Fibroblast of mammary gland (primary cell): ENCODE data around the gene EFNA3.
"Not testable (repeated sequence)": the region's sequence is repeated elsewhere in the genome, so short reads cannot be mapped to it uniquely, and the experiment has no call there.

Source experiments
- DNase-seq: peaks from one replicate; pipeline ENCODE4 v3.0.0-alpha.2; 2010; ENCODE audit warnings: low read depth
- H3K4me3 ChIP-seq: 2 replicates; pipeline ENCODE4 v1.5.1; 2011; ENCODE audit warnings: low read depth, mild to moderate bottlenecking, low read length, moderate library complexity; ENCODE audit not compliant: control insufficient read depth
- TF ChIP-seq, protein P1 (sequence below): conservative IDR thresholded peaks from 2 replicates; pipeline ENCODE4 v1.5.1; 2011; ENCODE audit warnings: low read depth, low read length, inconsistent platforms; ENCODE audit not compliant: control insufficient read depth, insufficient read depth

The EFNA3 gene

DNA sequence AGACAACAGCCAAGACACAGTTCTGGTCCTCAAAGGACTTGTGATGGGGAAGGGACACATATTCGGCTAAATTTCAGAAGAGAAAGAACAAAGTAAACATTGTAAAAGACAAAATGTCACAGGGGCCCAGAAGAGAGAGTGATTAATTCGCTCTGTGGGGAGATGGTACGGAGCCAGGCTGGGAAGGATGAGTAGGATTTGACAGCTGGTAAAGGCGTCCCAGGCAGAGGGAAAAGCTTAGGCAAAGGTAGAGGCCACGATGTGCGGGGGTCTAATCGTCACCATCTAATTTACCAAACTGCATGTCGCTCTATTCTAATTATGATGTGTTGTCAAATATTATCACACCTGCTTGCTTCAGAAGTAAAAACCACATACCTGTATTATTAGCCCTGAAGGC, 31.7 kb downstream of the EFNA3 start:
- DNase-seq = no peak
- no peak overlapping the region for H3K4me3 ChIP-seq
- TF ChIP-seq, protein P1, sequence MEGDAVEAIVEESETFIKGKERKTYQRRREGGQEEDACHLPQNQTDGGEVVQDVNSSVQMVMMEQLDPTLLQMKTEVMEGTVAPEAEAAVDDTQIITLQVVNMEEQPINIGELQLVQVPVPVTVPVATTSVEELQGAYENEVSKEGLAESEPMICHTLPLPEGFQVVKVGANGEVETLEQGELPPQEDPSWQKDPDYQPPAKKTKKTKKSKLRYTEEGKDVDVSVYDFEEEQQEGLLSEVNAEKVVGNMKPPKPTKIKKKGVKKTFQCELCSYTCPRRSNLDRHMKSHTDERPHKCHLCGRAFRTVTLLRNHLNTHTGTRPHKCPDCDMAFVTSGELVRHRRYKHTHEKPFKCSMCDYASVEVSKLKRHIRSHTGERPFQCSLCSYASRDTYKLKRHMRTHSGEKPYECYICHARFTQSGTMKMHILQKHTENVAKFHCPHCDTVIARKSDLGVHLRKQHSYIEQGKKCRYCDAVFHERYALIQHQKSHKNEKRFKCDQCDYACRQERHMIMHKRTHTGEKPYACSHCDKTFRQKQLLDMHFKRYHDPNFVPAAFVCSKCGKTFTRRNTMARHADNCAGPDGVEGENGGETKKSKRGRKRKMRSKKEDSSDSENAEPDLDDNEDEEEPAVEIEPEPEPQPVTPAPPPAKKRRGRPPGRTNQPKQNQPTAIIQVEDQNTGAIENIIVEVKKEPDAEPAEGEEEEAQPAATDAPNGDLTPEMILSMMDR = no peak

DNA sequence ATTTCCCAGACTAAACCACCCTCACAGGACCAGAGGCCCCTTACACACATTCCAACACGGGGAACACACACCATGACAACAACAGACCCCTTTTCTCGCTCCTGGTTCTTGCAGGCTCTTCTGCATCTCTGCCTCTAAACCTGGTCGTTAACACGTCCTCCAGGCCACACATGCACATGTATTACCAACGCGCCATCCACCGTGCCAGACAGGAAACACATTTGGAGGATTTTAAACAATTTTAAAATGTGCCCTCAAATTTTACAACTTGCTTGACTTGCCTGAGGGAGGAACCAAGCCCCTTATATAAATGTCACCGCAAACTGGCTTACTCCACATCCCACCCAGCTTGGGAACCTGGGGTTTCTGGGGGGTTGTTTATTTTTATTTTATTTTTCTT, 32.2 kb downstream of the EFNA3 start:
- TF ChIP-seq, protein P1 = no peak
- no peak for DNase-seq
- no peak overlapping the region for H3K4me3 ChIP-seq

DNA sequence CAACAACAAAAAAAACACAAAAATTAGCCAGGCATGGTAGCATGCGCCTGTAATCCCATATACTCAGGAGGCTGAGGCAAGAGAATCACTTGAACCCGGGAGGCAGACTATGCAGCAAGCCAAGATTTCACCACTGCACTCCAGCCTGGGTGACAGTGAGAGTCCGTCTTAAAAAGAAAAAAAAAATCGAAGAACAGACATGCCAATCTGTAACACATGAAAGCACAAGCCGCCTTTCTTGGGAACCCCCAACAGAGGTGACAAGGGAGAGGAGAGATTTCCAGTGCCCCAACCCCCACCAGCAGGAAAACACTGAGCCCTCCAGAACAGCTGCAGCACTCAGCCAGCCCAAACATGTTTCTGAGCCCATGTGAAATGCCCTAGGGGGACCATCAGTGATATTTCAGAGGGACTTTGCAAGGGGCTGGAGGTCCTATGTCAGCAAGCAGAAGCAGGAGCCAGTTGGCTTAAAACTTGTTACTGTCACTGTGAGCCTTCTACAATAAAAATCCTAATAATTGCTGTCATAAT, 34.9 kb downstream of the EFNA3 start:
- no peak overlapping the region for H3K4me3 ChIP-seq
- TF ChIP-seq, protein P1 = no peak
- DNase-seq = no peak

DNA sequence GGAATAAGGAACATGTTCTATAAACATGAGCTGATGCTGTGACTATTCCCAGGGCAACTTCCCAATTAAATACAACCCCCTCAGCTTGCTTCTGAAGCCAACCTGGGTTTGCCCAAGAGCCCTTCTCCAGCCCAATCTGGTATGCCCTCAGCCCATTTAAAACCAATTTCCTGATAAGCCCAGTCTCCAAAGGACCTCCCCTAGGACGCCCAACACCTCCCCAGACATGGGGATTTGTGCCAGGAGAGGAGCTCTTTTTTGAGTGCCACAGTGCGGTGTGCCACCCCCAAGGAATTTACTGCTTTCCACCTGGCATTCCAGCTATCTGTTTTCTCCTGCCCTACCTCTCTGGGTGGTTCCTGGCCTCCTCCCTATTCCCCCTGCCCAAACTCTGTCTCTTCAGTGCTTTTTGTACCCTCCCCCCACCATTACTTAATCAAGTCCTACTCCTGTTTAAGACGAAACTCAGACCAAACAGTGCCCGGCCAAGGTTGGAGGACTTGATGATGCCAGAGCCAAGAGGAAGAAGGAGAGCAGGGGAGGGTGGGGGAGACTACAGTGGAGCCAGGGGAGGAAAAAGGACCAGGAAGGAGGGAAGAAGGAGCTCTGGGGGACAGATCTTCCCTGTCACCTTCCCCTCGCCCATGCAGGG, 37.6 kb downstream of the EFNA3 start:
- no peak overlapping the region for H3K4me3 ChIP-seq
- no peak for DNase-seq
- TF ChIP-seq, protein P1 = no peak

- H3K4me3 ChIP-seq = no peak overlapping the region
- TF ChIP-seq, protein P1 = no peak
- no peak for DNase-seq
These were observed 39.0 kb downstream of the EFNA3 start for GRCh38 chr1:155117610-155118009.

DNA sequence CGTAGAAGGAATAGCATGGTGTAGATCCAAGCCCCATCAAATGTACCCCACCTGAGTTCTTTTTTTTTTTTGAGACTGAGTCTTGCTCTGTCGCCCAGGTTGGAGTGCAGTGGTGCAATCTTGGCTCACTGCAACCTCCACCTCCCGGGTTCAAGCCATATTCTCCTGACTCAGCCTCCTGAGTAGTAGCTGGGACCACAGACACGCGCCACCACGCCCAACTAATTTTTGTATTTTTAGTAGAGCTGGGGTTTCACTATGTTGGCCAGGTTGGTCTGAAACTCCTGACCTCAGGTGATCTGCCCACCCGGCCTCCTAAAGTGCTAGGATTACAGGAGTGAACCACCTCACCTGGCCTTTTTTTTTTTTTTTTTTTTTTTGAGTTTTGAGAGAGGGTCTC, 39.5 kb downstream of the EFNA3 start:
- not testable (repeated sequence) for DNase-seq

DNA sequence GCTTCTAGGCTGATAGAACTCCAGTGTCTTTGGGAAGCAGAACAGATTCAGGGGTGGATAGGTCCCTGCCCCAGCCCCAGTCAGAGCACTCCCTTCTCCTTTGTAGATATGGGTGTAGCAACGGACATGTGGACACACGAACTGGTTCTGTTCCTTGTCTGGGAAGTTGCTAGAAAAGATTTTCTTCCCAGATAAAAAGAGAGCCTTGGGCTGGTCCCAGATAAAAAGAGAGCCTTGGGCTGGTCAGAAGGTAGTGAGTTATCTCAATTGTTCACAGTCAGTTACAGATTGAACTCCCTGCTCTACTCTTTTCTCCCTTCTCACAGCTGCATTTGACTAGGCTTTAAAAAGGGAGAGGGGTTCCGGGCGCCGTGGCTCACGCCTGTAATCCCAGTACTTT, 41.6 kb downstream of the EFNA3 start:
- no peak overlapping the region for H3K4me3 ChIP-seq
- TF ChIP-seq, protein P1 = no peak
- DNase-seq = no peak

More for the DNA sequence above, 39.5 kb downstream of the EFNA3 start:
- not testable (repeated sequence) for H3K4me3 ChIP-seq
